GM12878 (cell line): ENCODE measurements around the gene AP5B1. TPM values are rescaled to one million over a fixed set of nuclear protein-coding genes. Genes with fewer than 3 reads are reported as not detected.

Source experiments
- ATAC-seq: fragments of 200-7000 bp; cut with Tn5 transposase; 3 replicates; pipeline ENCODE4 v1.9.1; 2020; ENCODE audit warnings: mild to moderate bottlenecking, moderate library complexity
- BruUV-seq: library from RNA; stranded (reverse); fragments of 400-500 nt; replicated peaks from 2 replicates; lab custom pipeline; 2021; lab: Mats Ljungman, UMichigan
- CTCF ChIA-PET: fragments of 300-600 bp; sonication (Branson Sonifier 250); formaldehyde crosslinking; extraction: SDS; loops from one replicate; lab custom pipeline; 2021; ENCODE audit warnings: inconsistent platforms; lab: Yijun Ruan, JAX
- POLR2A ChIA-PET: fragments of 350-600 bp; formaldehyde crosslinking; extraction: SDS; loops from one replicate; lab custom pipeline; 2021; ENCODE audit warnings: inconsistent platforms; lab: Charles Lee
- RAD21 ChIA-PET: fragments of 300-600 bp; sonication (Branson Sonifier 250); formaldehyde crosslinking; loops from one replicate; lab custom pipeline; 2023; ENCODE audit warnings: antibody characterized with exemption; ENCODE audit not compliant: unreplicated experiment; lab: Charles Lee
- SMC1A ChIA-PET: fragments of 300-600 bp; sonication (Branson Sonifier 250); formaldehyde crosslinking; loops from one replicate; lab custom pipeline; 2023; ENCODE audit not compliant: unreplicated experiment, uncharacterized antibody; lab: Charles Lee
- DNase-seq: peaks from one replicate; pipeline ENCODE4 v3.0.0-alpha.2; 2011; ENCODE audit warnings: low read depth, low spot score
- FAIRE-seq: peaks from 3 replicates; lab custom pipeline; 2011; peaks lifted over from hg19 to GRCh38; lab: Jason Lieb, UNC
- H2AFZ ChIP-seq: 2 replicates; pipeline ENCODE4 v1.6.0; 2011; ENCODE audit warnings: low read depth, low read length, control low read depth; ENCODE audit not compliant: control insufficient read depth
- H3K27ac ChIP-seq: 2 replicates; pipeline ENCODE4 v1.5.1; 2011; ENCODE audit warnings: control low read depth; ENCODE audit not compliant: control insufficient read depth, insufficient read depth
- H3K27me3 ChIP-seq, 2 experiments: replicated peaks in 1 of 2; 2 replicates each; pipeline versions ENCODE4 v1.6.0 to v1.6.1; 2011; ENCODE audit warnings: low read length in 1 of 2; ENCODE audit not compliant: control insufficient read depth in 2 of 2, insufficient read depth in 2 of 2
- H3K36me3 ChIP-seq, 2 experiments: 2 replicates each; pipeline ENCODE4 v1.5.1; 2011; ENCODE audit warnings: low read length in 1 of 2; ENCODE audit not compliant: control insufficient read depth in 2 of 2, insufficient read depth in 2 of 2
- H3K4me1 ChIP-seq: 2 replicates; pipeline ENCODE4 v1.6.1; 2011; ENCODE audit warnings: mild to moderate bottlenecking, low read length, moderate library complexity, mixed read lengths; ENCODE audit not compliant: control insufficient read depth, insufficient read depth
- H3K4me2 ChIP-seq: 2 replicates; pipeline ENCODE4 v1.6.0; 2011; ENCODE audit warnings: control low read depth; ENCODE audit not compliant: control insufficient read depth, insufficient read depth
- H3K4me3 ChIP-seq: fragments of 200-600 bp; sonication (generic); 2 replicates; pipeline ENCODE4 v1.5.1; 2016
- H3K79me2 ChIP-seq: 2 replicates; pipeline ENCODE4 v1.6.0; 2011; ENCODE audit warnings: low read length; ENCODE audit not compliant: control insufficient read depth, insufficient read depth
- H3K9ac ChIP-seq: 2 replicates; pipeline ENCODE4 v1.8.0; 2011; ENCODE audit warnings: low read length, control low read depth, mixed read lengths; ENCODE audit not compliant: control insufficient read depth, insufficient read depth
- H3K9me3 ChIP-seq: replicated peaks from 3 replicates; pipeline ENCODE4 v1.5.1; 2011; ENCODE audit warnings: mild to moderate bottlenecking, low read length; ENCODE audit not compliant: control insufficient read depth, insufficient read depth
- H4K20me1 ChIP-seq: 2 replicates; pipeline ENCODE4 v1.6.0; 2011; ENCODE audit not compliant: control insufficient read depth, insufficient read depth
- BACH1 ChIP-seq: fragments of 450-650 bp; IDR thresholded peaks from 2 replicates; pipeline ENCODE4 v1.6.1; 2017; ENCODE audit warnings: mild to moderate bottlenecking, borderline replicate concordance
- MEF2A ChIP-seq: IDR thresholded peaks from 2 replicates; pipeline ENCODE4 v1.6.1; 2011; ENCODE audit warnings: low read depth, mild to moderate bottlenecking, low read length, moderate library complexity; ENCODE audit not compliant: insufficient read depth
- NR2F1 ChIP-seq: fragments of 450-650 bp; conservative IDR thresholded peaks from 2 replicates; pipeline ENCODE4 v1.6.1; 2017; ENCODE audit warnings: mild to moderate bottlenecking
- RELB ChIP-seq: fragments of 450-650 bp; IDR thresholded peaks from 2 replicates; pipeline ENCODE4 v1.6.1; 2017; ENCODE audit warnings: low read depth, mild to moderate bottlenecking, moderate library complexity
- SUZ12 ChIP-seq: fragments of 200-600 bp; sonication (generic); IDR thresholded peaks from one replicate; pipeline ENCODE4 v1.6.1; 2018; ENCODE audit warnings: antibody characterized with exemption, mild to moderate bottlenecking; ENCODE audit not compliant: unreplicated experiment
- TAF1 ChIP-seq: IDR thresholded peaks from 2 replicates; pipeline ENCODE4 v1.6.1; 2011; ENCODE audit warnings: mild to moderate bottlenecking, low read depth, low read length, borderline replicate concordance
- ZNF384 ChIP-seq: IDR thresholded peaks from 2 replicates; pipeline ENCODE4 v1.6.1; 2012; ENCODE audit warnings: low read depth, mild to moderate bottlenecking, low read length, improper control_type of control experiment, borderline replicate concordance
- ZZZ3 ChIP-seq: IDR thresholded peaks from 2 replicates; pipeline ENCODE4 v1.6.1; 2011; ENCODE audit warnings: low read depth; ENCODE audit not compliant: control insufficient read depth, insufficient read length
- WGBS: methylation state at CpG from one replicate; pipeline ENCODE4 v1.1.6; 2016; ENCODE audit warnings: low lambda C conversion rate; ENCODE audit not compliant: insufficient replicate concordance, insufficient coverage; ENCODE audit errors: missing lambda C conversion rate; 5-methylcytosine and 5-hydroxymethylcytosine counted together
- in situ Hi-C: fragments of 300-500 bp; cut with MboI; formaldehyde crosslinking; loops from 9 replicates; pipeline ENCODE4 v1.14.3; 2018; ENCODE audit warnings: mixed read lengths
- intact Hi-C: fragments of 100-400 bp; cut with micrococcal nuclease; formaldehyde crosslinking; loops from one replicate; pipeline ENCODE4 v1.14.2; 2022; ENCODE audit not compliant: unreplicated experiment
- polyA plus RNA-seq, 11 experiments: library from polyadenylated mRNA; depleted of rRNA in 4 of 11; unstranded in 6 of 11; stranded (reverse) in 5 of 11; fragments of >200 nt; fragmentation: Nextera tagmentation in 4 of 11; fragmentation: Illumina TruSeq in 1 of 11; extraction: Ambion mirVana in 4 of 11; extraction: Trizol in 1 of 11; gene quantifications; 1 replicate in 1 of 11; 2 replicates in 10 of 11; pipeline versions ENCODE4 v1.2.1 to v1.2.3, GENCODE V29; 2011 to 2016; ENCODE audit warnings: inconsistent platforms in 2 of 11, missing spikeins in 2 of 11, low read depth in 1 of 11
- total RNA-seq, 4 experiments: library from RNA; depleted of rRNA in 3 of 4; stranded (reverse); fragments of >200 nt in 3 of 4; fragmentation: Illumina TruSeq in 1 of 4; extraction: Trizol in 1 of 4; gene quantifications; 2 replicates each; pipeline versions ENCODE4 v1.2.1 to v1.2.3, GENCODE V29; 2013 to 2021

The AP5B1 gene
- total and polyA plus RNA-seq, 10 of the 15 experiments (the other 5 are each of a cell fraction or from before 2014, with no cell fraction given), result 0.47 to 13.1 (median 4.8) TPM

- Histone ChIP-seq H3K79me2 (no peaks in the 10 kb centered on the region), H3K4me3 (no peak overlapping the region)
- TF ChIP-seq RELB (no peak), TAF1 (no peak), ZZZ3 (no peak), MEF2A (no peak), NR2F1 (no peak), ZNF384 (no peak), SUZ12 (no peak), BACH1 (no peak)
- TF ChIP-seq, all 136 proteins: peak for 0
- H3K27ac ChIP-seq, result no peak overlapping the region
- no peak overlapping the region for H3K9ac ChIP-seq
- 46% methylated on average over 15 of the region's 15 CpGs for WGBS
- ChIA-PET SMC1A (interaction anchor here (1.0 to 1.5 kb wide), 5 partner anchors 9 to 165 kb away, joined by 3 to 5 read pairs (median 3); partner anchors contain the start of gene KAT5), CTCF (interaction anchor here (0.8 to 2.6 kb wide), 7 partner anchors 18 to 166 kb away, joined by 3 to 17 read pairs (median 4); partner anchors contain the start of gene AP5B1), POLR2A (interaction anchor here (0.6 to 1.0 kb wide), 4 partner anchors 9 to 67 kb away, joined by 3 to 5 read pairs (median 4); partner anchors contain the start of gene CCDC85B), RAD21 (interaction anchor here (0.5 to 1.1 kb wide), 2 partner anchors 62 to 86 kb away, joined by 3 to 4 read pairs; no protein-coding TSS in a partner anchor)
- no peak overlapping the region for H2AFZ ChIP-seq
- intact Hi-C loops (no loop called here), in situ Hi-C loops (loop anchor here (5.0 kb wide), 2 partner anchors 46 to 111 kb away; partner anchors contain the start of gene KAT5)
- no peaks in the 10 kb centered on the region for H4K20me1 ChIP-seq
- no TSS peak for BruUV-seq
- DNase-seq (no peak), FAIRE-seq (no peak), ATAC-seq (no peak)
- no peak overlapping the region for H3K4me2 ChIP-seq
- H3K27me3 ChIP-seq, result no peaks in the 10 kb centered on the region
- no peaks in the 10 kb centered on the region for H3K9me3 ChIP-seq
- no peaks in the 10 kb centered on the region; the same call in 1 of the 2 replicates for H3K4me1 ChIP-seq
- H3K36me3 ChIP-seq, result no peaks in the 10 kb centered on the region
Observed at GRCh38 chr11:65822776-65823528, 42.2 kb upstream of the AP5B1 start.
